ENCODE measurements around the gene CEBPZOS.
A peak's percentile ranks its signal among the peaks of the same experiment; 100 is the strongest.
"Not testable (repeated sequence)": the region's sequence is repeated elsewhere in the genome, so short reads cannot be mapped to it uniquely, and the experiment has no call there.

The CEBPZOS gene

DNA sequence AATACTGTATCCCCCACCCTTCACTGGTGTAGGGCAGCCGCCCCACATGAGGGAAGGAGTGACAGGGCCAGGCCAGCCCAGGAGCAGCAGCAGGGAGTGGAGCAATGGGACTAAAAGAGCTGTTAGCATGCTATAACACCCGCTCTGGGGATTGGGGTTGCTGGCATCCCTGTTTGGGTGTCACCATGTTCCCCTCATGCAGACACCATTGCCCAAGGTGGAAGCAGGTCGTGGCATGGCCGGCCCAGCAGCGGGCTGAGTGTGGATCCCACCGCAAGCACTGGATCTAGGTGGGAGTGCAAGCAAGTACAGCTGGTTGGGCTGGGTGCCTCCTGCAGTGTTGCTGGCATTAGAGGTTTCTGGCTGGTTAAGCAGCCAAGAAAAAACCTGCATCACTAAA lies 4.5 kb upstream of the CEBPZOS start:
- DNase-seq, result no peak

DNA sequence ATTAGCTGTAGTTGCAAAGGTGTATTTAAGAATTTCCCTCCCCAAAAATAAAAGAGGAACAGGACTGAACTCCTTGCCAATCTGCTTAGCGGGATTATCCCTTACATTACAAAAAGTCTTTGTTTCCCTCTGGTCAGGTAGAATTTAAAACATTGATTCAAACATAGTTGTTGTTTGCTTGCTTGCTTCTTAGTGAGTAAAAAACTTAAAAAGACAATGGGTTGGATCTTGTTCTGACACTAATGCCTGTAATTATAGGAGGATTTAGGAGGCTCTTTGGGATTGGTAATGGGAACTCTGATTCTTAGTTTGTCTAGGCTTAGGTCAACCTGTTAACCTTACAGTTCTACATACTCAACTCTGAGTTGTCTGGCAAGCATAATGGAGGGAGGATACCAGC lies 3.7 kb upstream of the CEBPZOS start:
- DNase-seq, result no peak

DNA sequence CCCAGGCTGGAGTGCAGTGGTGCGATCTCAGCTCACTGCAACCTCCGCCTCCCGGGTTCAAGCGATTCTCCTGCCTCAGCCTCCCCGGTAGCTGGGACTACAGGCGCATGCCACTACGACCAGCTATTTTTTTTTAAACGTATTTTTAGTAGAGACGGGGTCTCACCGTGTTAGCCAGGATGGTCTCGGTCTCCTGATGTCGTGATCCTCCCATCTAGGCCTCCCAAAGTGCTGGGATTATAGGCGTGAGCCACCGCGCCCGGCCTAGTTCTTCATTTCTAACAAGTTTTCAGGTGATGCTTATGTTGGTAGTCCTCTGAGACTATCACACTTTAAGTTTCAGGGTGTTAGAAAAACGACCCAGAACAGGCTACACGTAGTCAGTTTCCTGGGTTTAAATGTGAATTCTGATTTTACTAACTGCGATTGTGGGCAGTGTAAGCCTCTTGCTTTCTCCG lies 405 bp upstream of the CEBPZOS start:
- DNase-seq, result not testable (repeated sequence)

DNA sequence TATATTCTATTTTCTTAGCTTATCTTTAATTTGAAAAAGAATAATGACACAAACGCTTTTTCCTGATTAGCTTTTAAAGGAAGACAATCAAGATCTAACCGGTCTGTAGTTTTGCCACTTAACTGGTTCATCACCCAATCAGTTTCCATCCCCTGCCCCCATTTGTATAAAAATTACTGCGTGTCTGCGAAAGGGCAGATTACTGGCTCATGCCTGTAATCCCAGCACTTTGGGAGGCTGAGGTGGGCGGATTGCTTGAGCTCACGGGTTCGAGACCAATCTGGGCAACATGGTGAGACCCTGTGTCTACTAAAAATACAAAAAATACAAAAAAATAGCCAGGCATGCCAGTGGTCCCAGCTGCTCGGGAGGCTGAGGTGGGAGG lies 2.4 kb downstream of the CEBPZOS start:
- DNase-seq, result no peak

DNA sequence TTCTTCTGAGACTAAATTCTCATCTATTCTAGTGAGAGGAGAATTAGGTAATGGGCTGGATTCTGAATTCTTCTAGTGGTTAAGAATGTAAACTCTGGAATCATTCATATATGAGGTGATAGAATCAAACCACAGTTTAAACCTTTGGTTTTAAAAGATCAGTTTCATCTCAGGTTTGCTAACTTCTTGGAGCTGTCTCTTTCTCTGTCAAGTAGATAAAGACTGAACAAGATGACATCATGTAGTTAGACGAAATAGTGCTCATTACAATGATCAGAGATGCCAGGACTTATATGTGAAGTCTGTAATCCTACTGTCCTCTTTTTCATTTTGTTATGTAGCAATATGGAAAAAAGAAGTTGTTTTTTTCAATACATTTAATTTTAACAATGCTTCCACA lies 4.9 kb downstream of the CEBPZOS start:
- DNase-seq, result no peak

DNA sequence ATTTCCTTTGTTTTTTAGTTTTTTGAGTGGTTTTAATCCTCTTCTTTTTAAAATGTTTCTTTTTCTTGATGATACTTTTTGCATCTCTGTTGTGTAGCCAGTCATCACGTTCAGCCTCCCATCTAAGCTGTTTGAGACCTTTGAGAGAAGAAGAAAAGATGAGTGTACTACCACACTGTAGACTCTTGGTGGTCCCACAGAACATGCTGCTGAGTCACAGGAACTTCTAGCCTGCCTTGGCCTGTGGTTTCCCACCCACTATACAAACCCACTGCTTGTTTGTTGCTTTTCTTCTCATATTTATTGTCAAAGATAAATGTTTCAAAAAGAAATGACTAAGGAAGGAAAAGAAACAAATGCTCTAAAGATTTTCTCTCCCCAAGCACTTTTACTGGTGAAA lies 5.5 kb downstream of the CEBPZOS start:
- no peak for DNase-seq

DNA sequence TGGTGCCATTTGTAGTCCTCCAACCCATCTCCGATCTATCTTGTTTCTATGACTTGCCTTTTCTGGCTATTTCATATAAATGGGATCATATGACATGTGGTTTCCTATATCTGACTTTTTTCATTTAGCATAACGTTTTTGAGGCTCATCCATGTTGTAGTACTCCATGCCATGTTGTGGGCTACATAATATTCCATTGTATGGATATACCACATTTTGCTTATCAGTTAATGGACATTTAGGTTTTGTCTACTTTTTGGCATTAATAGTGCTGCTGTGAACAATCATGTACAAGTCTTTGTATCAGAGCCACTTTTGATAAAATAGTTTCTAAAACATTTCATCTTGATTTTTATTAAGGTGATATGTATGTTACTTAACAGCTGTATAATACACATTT lies 7.4 kb downstream of the CEBPZOS start:
- no peak for DNase-seq

DNA sequence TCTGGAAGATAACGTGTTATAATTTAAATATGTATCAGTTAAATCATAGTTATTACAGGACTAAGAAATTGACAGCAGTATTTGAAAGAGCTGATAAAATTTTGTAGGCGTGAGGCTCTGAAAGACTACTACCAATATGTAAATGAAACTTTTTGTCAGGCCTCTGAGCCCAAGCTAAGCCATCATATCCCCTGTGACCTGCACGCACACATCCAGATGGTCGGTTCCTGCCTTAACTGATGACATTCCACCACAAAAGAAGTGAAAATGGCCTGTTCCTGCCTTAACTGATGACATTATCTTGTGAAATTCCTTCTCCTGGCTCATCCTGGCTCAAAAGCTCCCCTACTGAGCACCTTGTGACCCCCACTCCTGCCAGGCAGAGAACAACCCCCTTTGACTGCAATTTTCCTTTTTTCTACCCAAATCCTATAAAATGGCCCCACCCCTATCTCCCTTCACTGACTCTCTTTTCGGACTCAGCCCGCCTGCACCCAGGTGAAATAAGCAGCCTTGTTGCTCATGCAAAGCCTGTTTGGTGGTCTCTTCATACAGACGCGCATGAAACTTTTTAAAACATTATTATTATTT lies 8.9 kb downstream of the CEBPZOS start:
- not testable (repeated sequence) for DNase-seq

DNA sequence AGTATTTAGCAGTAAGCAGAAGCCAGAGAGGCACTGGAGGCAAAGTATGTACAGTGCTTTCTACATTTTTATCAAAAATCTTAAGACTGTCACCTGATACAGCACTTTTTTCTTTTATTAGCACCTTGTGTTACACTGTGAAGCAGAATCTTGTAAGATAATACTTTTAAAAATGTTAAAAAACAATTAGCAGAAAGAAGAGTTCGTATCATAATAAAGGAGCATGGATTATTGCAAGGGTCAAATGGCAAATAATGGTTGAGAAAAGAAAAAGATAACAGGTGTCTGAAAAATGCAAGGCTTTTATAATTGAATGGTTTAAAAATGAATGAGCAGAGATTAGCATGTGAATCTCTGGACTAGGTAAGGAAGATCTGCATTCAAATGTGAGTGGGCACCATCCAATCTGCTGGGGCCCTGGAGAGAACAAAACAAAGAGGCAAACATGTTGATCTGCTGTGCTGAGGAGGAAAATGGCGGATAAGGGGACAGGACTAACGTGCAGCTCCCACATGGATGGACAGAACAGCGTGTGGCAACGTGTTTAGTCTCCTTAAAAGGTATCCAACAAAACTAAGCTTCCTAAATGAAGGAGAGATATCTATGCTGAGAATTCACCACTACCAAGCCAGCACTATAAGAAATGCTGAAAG lies 9.5 kb downstream of the CEBPZOS start:
- DNase-seq, result no peak

DNA sequence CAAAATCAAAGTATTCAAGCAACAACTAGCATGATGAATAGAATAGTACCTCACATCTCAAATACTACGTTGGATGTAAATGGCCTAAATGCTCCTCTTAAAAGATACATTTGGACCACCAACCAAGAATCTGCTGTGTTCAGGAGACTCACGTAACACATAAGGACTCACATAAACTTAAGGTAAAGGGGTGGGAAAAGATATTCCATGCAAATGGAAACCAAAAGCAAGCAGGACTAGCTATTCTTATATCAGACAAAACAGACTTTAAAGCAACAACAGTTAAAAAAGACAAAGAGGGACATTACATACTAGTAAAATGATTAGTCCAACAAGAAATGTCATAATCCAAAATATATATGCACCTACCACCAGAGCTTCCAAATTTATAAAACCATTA lies 10.5 kb downstream of the CEBPZOS start:
- DNase-seq, result not testable (repeated sequence)

DNA sequence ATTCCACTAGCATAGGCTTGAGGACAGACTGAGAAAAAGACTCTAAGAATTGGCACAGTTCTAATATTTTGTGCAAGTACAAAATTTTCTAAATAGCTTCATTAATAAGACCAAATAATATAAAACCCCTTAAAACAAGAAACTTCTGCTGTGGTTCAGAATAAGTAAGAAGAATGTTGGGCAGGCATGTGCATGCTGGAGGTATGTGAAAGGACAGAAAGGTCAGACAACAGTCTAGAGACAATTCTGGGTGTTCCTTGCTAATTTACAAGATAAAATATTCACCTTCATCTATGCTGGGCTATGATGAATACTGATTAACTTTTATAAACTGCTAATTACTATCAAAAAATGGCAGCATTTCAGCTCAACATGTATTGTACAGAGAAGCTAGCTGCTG lies 14.9 kb downstream of the CEBPZOS start:
- no peak for DNase-seq

DNA sequence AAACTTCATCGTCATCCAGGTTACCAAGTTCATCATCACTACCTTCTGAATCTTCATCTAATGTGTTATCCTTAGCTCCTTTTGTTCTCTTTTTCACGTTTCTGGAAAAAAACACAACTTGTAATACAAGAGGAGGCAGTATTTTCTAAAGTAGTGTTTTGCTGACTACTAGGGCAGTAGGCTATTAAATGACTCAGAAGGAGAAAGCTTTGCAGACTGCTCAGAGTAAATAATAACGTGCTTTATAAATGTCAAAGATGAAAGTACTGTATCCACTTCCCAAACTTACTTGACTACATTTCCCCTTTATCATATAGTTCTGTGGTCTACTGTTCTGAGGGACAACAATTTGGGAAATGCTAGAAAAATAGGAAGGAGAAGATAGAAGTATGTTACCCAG lies 15.6 kb downstream of the CEBPZOS start:
- DNase-seq, result no peak

DNA sequence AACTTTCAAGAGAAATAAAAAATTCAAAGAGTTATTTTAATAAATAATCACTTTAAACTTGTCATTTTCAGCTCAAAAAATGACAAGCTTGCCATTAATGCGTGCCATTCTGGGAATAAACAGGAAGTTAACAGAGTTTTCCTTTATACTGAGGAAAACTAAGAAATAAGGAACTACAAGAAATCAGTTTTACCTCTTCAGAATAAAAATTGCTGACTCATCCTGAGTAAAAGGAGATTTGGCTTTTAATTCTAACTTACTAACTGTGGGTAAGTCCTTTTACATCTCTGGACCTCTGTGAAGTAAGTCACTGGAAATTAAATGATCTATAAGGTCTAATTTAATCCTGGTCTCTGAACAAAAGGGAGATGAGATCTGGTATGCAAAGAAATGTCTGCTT lies 19.0 kb downstream of the CEBPZOS start:
- DNase-seq, result no peak

DNA sequence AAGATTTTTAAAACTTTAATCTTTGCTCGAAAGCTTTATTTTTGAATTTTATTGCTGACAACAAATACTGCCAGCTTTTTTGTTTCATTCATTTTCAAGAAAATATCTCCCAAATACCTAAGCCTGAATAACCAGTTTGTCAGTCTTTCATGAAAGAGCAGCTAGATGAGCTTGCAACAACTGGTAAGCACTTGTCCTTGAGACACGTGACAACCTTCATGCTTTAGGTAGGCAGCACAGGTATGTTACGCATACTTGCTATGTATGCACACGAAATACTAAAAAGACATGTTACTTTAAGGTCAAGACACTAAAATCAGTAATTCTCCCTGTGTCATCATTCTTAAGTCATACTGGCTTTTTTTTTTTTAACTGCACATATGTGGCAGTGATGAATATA lies 22.8 kb downstream of the CEBPZOS start:
- DNase-seq, result no peak

DNA sequence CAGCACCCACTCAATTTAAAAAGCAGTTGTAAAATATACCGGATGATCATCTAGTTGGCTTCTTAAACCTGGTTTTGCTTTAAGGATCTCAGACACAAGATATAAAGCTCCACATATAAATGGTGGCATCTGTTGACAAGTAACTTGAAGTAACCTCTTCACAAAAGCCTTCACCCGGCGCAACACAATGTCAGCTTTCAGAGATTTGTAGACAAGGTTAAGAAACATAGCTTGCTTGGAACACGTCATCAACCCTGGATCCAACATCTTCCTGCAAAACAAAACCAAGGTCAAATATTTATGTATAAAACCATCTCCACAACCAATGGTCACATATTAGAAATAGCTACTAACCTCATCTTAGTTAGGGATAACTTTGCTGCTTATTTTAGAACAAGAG lies 26.8 kb downstream of the CEBPZOS start:
- no peak for DNase-seq

DNA sequence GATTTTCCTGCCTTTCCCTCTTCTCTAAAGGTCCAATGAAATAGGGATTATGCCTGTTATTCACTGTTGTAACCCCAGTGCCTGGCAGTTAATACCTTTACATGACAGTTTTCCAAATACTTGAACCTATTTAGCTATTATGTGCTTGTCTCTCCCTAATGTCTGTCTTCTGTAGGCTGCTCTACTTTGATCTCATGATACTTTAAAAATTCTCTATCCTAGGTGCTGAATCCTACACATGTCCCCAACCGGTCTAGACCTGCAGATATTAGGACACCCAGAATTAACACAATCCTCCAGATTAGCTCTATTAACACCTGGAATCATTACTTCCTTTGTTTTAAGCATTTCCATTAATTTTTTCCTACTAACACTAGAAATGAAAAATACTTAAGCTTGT lies 27.8 kb downstream of the CEBPZOS start:
- DNase-seq, result no peak

DNA sequence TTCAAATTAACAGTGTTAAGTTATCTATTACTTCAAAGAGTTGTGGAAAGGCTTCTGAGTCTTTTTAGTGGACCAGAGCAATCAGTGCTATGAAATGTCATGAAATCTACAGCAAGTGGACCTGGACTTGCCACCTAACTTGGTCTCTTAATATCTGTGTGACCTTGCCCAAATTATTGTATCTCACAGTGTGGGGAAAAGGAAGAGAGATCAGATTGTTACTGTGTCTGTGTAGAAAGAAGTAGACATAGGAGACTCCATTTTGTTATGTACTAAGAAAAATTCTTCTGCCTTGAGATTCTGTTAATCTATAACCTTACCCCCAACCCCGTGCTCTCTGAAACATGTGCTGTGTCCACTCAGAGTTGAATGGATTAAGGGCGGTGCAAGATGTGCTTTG lies 28.8 kb downstream of the CEBPZOS start:
- DNase-seq, result not testable (repeated sequence)

DNA sequence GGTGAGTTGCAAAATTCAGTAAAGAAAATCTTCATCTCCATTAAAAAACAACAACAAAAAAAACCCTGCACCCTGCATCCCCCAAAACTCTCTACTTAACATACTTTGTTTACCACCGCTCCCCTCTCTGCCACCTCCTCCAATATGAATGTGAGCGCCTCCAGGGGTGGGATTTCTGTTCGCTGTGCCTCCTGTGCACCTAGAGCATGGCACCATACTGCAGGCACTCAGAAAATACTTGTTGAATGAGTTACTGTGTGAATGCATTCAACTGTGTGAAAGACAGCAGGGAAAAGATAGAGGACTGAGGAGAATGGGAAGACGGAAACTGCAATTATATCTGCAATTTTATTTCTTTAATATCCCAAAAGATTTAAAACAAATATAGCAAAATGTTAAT lies 30.6 kb downstream of the CEBPZOS start:
- DNase-seq, result no peak

DNA sequence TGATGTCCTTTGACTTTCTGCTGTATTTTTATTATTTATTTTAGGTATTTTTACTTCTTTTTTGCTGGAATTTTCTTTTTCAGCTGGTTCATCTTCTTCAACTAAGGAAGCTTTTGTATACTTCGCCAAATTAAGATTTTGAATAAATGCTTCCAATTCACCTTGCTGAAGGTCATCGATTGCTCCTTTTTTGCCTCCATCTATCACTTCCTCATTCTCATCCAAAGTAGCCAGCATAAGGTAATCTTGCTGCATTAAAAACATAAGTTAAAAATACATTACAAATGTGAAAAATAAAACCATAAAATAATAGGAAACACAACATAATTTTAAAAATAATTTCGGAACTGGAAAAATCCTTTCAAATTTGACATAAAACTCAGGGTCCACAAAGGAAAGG lies 32.5 kb downstream of the CEBPZOS start:
- DNase-seq, result no peak

DNA sequence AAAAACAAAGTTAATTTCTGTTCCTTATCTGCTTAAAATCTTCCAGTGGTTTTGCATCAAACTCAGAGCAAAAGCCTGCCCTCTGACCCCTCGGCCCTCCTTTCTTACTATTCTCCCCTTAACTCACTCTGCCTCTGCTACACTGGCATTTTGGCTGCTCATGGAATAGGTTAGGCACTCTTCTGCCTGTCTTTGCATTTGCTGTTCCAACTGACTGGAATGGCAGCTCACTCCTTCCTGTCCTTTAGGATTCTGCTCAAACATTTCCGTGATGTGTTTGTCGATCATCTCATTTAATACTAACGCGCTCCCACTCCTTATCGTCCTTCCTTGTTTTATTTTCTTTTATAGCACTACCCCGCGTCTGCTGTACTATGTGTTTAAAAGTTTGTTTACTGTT lies 34.3 kb downstream of the CEBPZOS start:
- no peak for DNase-seq

DNA sequence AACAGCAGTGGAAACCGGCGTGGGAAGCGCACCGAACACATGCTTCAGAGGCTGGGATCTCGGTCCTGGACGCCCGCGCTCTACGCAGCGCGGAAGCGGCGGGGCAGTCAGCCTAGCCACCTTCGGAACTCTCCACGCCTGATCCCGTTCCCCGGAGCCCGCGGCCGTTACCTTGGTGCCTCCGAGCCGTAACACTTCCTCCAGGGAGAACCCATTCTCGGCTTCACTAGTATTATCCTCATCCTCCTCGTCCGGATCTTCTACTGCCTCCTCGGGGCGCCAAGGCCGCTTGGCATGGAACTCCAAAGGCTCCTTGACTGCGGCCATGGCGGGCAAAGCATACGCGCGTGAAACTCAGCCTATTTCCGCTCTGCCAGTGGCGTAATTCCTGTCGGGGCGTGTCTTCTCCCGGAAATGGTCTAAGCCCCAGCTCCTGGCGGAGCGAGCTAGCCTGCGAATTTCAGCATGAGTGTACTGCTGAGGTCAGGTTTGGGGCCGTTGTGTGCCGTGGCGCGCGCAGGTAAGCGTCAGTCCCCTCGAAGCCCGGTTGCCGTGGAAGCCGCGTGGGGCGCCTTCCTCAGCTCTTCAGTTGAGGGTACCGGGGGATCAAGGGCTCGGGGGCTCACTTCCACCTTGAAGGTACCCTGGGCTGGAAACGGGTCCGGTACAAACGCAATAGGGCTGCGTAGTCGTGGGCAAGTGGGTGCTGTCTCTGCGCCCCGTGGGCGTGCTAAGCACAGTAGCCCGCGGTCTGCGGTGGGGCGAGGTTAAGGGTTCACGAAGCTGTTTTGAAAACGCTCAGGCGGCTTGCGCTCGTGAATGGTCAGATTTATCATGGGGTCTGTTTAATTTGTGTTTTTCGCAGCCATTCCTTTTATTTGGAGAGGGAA lies 35.2 kb downstream of the CEBPZOS start, which contains the start of the genes CEBPZ and NDUFAF7:
CEBPZ (minus strand) TSS at position 356 of the 890 bp plus-strand sequence; CDS start at position 327, 29 bp downstream.
NDUFAF7 (plus strand) TSS at position 418 of the 890 bp plus-strand sequence; CDS start at position 466, 48 bp downstream.
- peak; percentile 94 for DNase-seq

DNA sequence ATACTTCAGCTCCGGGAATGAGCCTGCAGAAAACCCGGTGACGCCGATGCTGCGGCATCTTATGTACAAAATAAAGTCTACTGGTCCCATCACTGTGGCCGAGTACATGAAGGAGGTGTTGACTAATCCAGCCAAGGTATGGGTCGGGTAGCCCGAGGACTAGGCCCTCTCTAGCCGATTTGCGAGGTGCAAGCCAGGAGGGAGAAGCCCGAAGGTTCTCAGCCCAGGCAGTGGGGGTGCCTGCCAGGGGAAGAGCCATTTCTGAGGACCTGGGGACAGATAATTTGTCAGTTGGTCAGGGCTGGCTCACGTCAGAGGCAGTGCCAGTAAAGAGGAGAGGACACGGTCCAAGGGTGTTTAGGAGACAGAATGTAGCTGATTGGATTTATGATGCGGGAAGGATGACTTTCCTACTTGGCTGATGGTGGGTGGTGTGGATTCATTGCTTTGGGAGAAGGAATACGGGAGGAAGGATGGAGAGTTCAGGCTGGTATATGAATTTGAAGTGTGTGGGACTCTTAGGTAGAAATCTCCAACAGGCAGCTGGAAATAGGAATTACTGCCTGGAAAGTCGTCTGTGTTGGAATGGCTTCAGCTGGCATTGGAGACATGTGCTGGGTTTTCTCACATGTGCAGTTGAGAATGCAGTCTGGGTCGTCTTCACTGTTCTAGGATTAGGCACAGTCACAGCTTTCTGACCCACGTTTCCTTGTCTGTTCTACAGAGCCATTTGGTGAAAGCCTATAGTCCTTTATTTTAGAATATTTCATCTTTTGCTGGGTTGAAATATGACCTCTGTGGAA lies 36.0 kb downstream of the CEBPZOS start:
- DNase-seq, result peak; percentile 48

DNA sequence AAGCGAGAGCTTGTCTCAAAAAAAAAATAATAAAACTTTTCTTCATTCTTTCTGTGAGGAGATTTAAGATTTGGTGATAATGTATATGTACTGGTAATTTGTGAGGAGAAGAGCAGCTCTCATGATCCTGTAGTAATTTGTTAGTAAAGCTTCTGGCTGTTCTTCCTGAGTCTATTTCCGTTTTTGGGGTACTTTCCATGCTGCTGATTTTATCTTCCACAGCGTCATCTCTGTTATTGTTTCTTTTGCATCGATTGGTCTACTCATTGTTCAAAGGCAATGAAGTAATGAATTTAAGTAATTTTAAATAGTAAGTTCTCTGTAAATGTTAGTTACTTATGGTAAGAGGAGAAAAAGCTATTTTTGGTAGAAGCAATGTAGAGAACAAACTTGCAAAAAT lies 47.1 kb downstream of the CEBPZOS start:
- DNase-seq, result no peak

Measured in right forelimb (tissue), 1 donor.